HG03469 (cell line): ENCODE results near the gene ZXDC.

Source experiments
- ATAC-seq: cut with Tn5 transposase; IDR thresholded peaks from one replicate; pipeline ENCODE4 v1.9.1; 2021; ENCODE audit warnings: mild to moderate bottlenecking, moderate library complexity, moderate number of reproducible peaks; ENCODE audit not compliant: unreplicated experiment

ZXDC gene

DNA sequence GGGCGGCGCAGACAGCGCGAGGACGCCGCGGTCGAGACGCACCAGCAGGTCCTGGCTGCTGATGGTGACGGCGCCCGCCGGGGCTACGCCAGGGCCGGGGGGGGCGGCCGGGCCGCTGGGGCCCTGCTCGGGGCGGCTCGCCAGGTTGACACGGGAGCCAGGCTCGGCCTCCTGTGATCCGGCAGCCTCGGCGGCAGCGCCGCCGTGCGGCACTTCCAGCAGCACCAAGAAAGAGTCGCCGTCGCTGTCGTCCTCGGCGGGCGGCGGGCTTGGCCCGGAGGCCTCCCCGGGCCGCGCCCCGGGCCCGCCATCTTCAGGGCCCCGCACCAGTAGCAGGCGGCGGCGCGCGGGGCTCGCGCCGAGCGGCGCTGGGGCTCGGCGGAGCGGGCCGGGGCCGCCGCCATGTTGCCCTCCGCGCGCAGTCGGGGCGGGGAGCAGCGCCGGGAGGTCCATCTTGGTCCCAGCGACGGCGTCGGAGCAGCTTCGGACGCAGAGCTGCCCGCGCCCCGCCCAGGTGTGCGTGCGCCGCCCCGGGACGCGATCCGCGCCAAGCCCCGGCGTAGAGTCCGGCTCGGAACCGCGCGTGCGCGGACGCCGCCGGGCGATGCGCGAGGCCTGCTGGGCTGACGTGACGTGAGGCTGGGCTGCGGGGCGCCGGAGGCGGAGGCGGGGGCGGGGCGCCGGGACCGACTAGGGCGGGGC is at the start of gene ZXDC:
Gene ZXDC (minus strand): TSS at position 479 of the 702 bp plus-strand sequence. CDS start 26 bp downstream, at position 453.
- ATAC-seq, result peak; percentile 52

DNA sequence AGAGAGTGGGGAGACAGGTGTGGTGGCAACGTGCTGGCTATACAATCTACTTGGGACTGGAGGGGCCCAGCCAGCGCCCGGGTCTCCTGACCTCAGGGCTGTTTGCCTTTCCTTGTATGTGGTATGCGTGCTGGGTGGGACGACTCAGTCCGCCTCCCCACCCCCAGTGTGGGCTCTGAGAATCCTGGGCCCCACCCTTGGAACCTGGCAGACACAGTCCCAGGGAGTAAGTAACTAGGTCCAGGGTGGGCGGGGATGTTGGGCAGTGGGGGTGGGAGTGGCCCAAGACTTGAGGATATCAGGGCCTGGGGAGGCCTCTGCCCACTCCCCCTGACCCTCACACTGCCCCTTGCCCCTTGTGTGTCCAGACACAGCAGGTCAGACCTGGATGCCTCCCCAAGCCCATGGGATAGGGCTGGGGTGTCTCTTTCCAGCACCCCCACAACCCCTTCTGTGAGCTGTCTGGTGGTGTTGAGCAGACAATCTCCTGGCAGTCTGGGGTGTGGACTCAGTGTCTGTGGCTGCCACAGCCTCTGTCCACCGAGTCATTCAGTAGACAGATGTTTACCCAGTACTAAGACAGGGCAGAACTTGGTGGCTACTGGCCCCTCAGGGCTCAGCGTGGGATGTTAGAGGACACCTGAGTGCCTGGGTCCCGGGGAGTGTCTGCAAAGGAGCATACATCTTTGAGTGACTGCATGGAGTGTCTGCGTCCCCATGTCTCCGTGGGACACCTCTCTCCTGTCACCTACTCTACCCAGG is 49.6 kb upstream of the ZXDC start:
- ATAC-seq, result no peak

- no peak for ATAC-seq
Observed at GRCh38 chr3:126524429-126524988, 48.8 kb upstream of the ZXDC start.

DNA sequence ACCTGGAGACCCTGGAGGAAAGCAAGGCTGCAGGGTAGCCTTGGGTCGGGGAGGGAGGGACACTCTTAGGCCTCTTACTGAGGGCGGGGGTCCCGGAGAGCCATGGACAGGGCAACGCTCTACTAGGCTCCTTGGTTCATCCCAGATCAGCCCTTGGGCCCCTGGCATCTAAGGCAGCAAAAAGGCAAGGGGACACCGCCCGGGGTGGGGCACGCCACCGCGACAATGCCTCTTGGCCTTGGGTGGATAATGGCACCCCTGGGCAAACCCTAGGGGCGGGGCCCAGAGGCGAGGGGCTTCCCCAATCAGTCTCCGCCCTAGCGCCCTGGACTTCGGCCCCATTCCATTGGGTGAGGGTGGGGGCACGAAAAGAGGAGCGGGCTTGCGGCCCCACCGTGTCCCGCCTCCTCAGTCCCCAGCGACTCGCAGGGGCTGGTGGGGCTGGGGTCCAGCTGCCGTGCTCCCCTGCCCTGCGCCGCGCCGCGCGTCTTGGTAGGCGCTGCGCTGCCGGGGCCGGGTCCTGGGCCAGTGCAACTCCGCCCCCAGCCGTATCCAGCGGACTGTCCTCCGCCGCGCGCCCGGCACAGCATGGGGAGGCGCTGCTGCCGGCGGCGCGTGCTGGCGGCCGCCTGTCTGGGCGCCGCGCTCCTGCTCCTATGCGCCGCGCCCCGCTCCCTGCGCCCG is 48.2 kb upstream of the ZXDC start, which contains the start of gene CHST13:
Gene CHST13 (plus strand): TSS at position 411 of the 684 bp plus-strand sequence. CDS start 178 bp downstream, at position 589.
- no peak for ATAC-seq

GRCh38 chr3:126522363-126522788 is 46.7 kb upstream of the ZXDC start:
- no peak for ATAC-seq

- no peak for ATAC-seq
Observed at GRCh38 chr3:126521122-126521891, 45.6 kb upstream of the ZXDC start.

GRCh38 chr3:126519506-126520455 is 44.1 kb upstream of the ZXDC start:
- no peak for ATAC-seq

DNA sequence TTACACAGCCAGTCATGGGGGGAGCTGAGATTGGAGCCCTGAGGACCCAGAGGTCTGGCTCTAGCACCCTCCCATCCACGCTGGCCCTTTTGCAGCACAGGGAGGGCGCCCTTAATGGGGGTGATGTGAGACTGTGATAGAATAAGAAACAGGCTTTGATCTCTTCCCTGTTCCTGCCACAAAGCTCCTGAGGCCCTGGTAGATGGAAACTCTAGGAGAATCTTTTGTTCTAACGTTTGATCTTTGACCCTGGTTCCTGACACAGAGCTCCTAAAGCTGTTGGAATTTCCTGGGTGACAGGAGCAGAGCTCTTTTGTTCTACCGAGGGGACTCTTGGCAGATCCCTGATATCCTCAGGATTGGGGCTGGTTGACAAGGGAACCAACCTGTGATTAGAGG is 43.1 kb upstream of the ZXDC start:
- ATAC-seq, result no peak

DNA sequence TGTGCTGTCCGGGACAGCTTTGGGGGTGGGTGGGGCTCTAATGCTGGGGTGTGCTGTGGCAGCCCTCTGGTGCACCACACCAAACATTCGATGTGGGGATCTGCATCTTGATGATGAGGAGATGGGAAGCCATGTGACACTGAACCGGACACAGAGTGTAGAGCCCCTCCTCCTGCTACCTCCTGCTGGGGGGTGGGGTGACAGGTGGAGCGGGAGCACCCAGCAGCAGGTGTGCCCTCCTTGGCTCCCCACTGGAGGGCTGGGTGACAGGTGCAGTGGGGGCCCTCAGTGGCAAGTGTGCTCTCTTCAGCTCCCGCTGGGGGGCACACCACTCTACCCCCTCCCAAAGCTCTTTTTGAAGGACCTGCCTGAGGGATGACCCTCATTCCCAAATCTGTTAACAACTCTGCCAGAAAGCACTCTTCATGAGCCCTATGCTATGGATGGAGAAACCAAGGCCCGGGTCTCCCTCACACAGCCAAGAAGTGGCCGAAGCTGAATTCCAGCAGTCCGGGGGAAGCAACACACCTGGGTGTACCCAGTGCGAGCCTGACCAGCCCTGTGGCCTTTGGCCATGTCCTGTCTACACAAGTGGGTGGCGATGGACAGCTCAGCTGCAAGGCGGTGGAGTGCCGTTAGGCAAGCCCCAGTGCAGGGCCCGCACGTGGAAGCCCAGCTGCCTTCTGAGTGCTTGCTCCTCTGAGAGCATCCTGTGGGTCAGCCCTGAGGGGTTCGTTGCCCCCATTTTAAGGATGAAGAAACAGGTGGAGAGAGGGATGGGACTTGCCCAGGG is 42.5 kb upstream of the ZXDC start:
- ATAC-seq, result no peak

DNA sequence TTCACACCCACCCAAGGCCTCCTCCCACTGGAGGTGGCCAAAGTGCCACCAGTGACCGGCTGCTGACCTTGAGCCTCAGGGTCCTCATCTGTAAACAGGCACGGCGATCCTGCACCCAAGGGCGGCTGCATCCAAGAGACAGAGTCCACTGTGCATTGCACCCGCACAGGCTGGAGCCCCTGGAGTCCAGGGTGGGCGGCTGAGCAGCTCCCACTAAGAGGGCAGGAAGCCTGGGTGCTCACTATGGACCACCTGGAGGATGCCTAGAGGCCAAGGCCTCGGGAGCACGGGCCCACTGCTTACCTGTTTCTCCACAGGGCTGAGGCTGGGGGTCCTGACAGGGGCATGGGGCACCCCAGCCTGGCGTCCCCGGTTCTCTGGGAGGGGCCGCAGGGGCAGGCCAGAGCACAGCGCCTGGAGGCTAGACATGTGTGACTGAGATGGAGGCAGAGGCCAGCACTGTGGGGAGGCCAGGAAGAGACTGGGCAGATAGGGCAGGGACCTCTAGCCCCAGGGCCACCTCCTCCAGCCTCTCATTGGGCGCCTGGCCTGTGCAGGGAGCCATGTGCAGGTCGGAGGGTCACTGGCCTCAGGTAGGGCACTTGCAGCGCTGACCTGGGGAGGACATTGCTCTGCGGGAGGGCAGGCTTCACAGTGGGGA is 41.7 kb upstream of the ZXDC start, which contains the start of gene UROC1:
Gene UROC1 (minus strand): TSS at position 483 of the 661 bp plus-strand sequence. CDS start 54 bp downstream, at position 429.
- ATAC-seq, result no peak

GRCh38 chr3:126516936-126517290 is 41.2 kb upstream of the ZXDC start:
- no peak for ATAC-seq

DNA sequence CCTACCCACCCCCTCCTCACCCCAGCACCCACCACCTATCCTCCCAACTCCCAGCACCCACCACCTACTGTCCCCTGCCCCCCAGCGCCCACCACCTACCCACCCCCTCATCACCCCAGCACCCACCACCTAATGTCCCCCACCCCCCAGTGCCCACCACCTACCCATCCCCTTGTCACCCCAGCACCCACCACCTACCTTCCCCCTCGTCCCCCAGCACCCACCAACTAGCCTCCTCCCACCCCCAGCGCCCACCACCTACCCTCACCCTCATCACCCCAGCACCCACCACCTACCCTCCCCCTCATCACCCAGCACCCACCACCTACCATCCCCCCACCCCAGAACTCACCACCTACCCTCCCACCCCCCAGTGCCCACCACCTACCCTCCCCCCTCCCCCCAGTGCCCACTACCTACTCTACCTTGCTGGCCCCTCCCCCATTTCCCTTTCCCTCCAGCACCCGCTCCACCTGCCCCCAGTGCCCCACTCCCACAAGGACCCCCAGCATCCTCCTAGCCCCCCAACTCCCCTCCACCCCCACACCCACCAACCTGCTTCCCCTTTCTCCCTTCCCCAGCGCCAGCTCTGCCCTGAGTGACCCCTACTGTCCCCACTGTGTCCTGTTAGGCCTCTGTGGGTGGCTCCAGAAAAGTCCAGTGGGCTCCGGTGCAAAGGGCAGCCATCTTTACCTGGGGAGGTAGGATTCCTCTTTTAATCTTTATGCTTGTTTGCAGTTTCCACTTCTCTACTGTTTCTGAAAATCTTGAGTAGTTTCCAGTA is 40.7 kb upstream of the ZXDC start:
- no peak for ATAC-seq

GRCh38 chr3:126515066-126515706 is 39.5 kb upstream of the ZXDC start:
- no peak for ATAC-seq

GRCh38 chr3:126514161-126514560 is 38.5 kb upstream of the ZXDC start:
- no peak for ATAC-seq

- ATAC-seq, result no peak
Observed at GRCh38 chr3:126512916-126513650, 37.4 kb upstream of the ZXDC start.

- no peak for ATAC-seq
Observed at GRCh38 chr3:126512026-126512425, 36.3 kb upstream of the ZXDC start.
